CD4-positive, alpha-beta memory T cell (primary cell): Measurements from ENCODE around the gene KRT80. TPM values are rescaled to one million over a fixed set of nuclear protein-coding genes. Genes with fewer than 3 reads are reported as not detected.
A peak's percentile ranks its signal among the peaks of the same experiment; 100 is the strongest.

Experiments used
- CTCF ChIA-PET: fragments of 350-600 bp; sonication (Branson Sonifier 250); formaldehyde crosslinking; loops from one replicate; lab custom pipeline; 2021; ENCODE audit warnings: inconsistent platforms; ENCODE audit not compliant: partially characterized antibody; lab: Charles Lee
- POLR2A ChIA-PET: fragments of 350-600 bp; sonication (Branson Sonifier 250); formaldehyde crosslinking; loops from one replicate; lab custom pipeline; 2021; ENCODE audit not compliant: partially characterized antibody; lab: Charles Lee
- DNase-seq, 5 donors: peaks; one replicate each; pipeline versions ENCODE4 v3.0.0 to v3.0.0-alpha.2; 2020 to 2022; ENCODE audit warnings: mixed read lengths in 1 of 5
- H3K27ac ChIP-seq: one replicate; pipeline ENCODE4 v1.7.0; 2013; ENCODE audit warnings: low read depth, low read length
- H3K27me3 ChIP-seq: 2 replicates; pipeline ENCODE4 v1.7.0; 2013; ENCODE audit warnings: mild to moderate bottlenecking, low read length, moderate library complexity; ENCODE audit not compliant: insufficient read depth
- H3K36me3 ChIP-seq: 2 replicates; pipeline ENCODE4 v1.7.0; 2013; ENCODE audit warnings: mild to moderate bottlenecking, low read length, moderate library complexity; ENCODE audit not compliant: insufficient read depth
- H3K4me1 ChIP-seq: 2 replicates; pipeline ENCODE4 v1.7.0; 2013; ENCODE audit warnings: mild to moderate bottlenecking, low read length, moderate library complexity; ENCODE audit not compliant: insufficient read depth
- H3K4me3 ChIP-seq, 2 donors: one replicate each; pipeline ENCODE4 v1.7.0; 2013; ENCODE audit warnings: low read length in 2 of 2, mild to moderate bottlenecking in 1 of 2
- H3K9me3 ChIP-seq, 2 donors: one replicate each; pipeline ENCODE4 v1.7.0; 2013; ENCODE audit warnings: low read length in 2 of 2, control low read depth in 1 of 2; ENCODE audit not compliant: control insufficient read depth in 1 of 2
- H3K27ac Mint-ChIP-seq, 7 donors: one replicate each; pipeline ENCODE4 v1.8.0; 2020 to 2021; ENCODE audit warnings: mixed read lengths in 7 of 7, mild to moderate bottlenecking in 6 of 7, inconsistent platforms in 3 of 7, moderate library complexity in 3 of 7
- H3K27me3 Mint-ChIP-seq, 2 donors: one replicate each; pipeline ENCODE4 v1.8.0; 2020 to 2021; ENCODE audit warnings: mixed read lengths in 2 of 2
- H3K36me3 Mint-ChIP-seq, 2 donors: one replicate each; pipeline ENCODE4 v1.8.0; 2020 to 2021; ENCODE audit warnings: mixed read lengths in 2 of 2, inconsistent platforms in 1 of 2, mild to moderate bottlenecking in 1 of 2
- H3K4me1 Mint-ChIP-seq, 4 donors: one replicate each; pipeline ENCODE4 v1.8.0; 2020 to 2021; ENCODE audit warnings: mixed read lengths in 4 of 4, mild to moderate bottlenecking in 1 of 4
- H3K4me3 Mint-ChIP-seq, 8 donors: one replicate each; pipeline ENCODE4 v1.8.0; 2020 to 2021; ENCODE audit warnings: mixed read lengths in 8 of 8, mild to moderate bottlenecking in 7 of 8, moderate library complexity in 6 of 8, inconsistent platforms in 3 of 8
- H3K9me3 Mint-ChIP-seq, 8 donors: one replicate each; pipeline ENCODE4 v1.8.0; 2020 to 2021; ENCODE audit warnings: mixed read lengths in 8 of 8, mild to moderate bottlenecking in 5 of 8, inconsistent platforms in 3 of 8, moderate library complexity in 1 of 8
- intact Hi-C: fragments of 100-400 bp; cut with micrococcal nuclease; formaldehyde crosslinking; loops from one replicate; pipeline ENCODE4 v1.15.1; 2023
- polyA plus RNA-seq, 2 donors: library from polyadenylated mRNA; unstranded; fragments of 300-500 nt; fragmentation: Illumina TruSeq; gene quantifications; one replicate each; pipeline ENCODE4 v1.2.3, GENCODE V29; 2021
- total RNA-seq, 2 experiments: library from RNA; stranded (reverse); gene quantifications; one replicate each; pipeline ENCODE4 v1.2.3, GENCODE V29; 2021

KRT80 gene
- total and polyA plus RNA-seq, 4 experiments from 2014 or later: not detected

DNA sequence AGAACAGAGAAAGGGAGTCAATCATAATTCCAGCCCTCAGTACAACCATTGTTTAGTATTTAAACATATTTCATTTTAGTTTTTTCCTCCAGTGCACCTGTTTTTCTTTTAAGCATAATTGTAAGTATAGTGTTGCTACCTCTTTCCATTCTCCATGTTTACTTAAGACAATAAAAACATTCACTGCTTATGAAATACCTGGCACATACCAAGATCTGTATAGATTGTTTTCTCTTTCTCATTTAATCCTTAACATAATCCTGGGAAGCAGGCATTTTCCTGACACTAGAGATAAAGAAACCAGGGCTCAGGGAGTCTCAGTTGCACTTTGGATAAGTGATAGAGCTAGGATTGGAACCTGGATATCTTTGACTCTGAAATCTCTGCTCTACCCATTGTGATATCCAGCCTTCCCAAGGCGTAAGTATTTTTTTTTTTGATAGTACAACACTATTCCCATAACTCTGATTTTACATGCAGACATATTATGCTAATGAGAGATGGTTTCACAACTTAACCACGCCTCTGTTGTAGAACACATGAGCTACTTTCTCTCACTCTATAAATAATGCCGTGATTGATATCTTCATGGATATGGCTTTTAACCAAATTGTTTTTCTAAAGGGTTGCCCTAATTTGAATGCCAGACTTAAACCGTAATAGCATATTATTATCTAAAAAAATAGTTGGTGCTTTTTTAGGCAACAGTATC is 29.4 kb upstream of the KRT80 start:
- Histone ChIP-seq H3K9me3 (no peaks in the 10 kb centered on the region), H3K27ac (no peak overlapping the region), H3K4me1 (no peaks in the 10 kb centered on the region), H3K36me3 (no peaks in the 10 kb centered on the region), H3K4me3 (no peak overlapping the region), H3K27me3 (peaks cover 8% of the 10 kb centered on the region)
- Mint-ChIP-seq H3K27me3 (peaks cover 12 to 41% of the 10 kb centered on the region in 2 donors), H3K27ac (no peak overlapping the region), H3K4me1 (peaks cover 0 to 2% (median 0%) of the 10 kb centered on the region in 4 donors), H3K4me3 (no peak overlapping the region), H3K9me3 (no peaks in the 10 kb centered on the region), H3K36me3 (no peaks in the 10 kb centered on the region)
- CTCF ChIA-PET: interaction anchor here (1.3 to 4.5 kb wide), 3 partner anchors 58 to 108 kb away, joined by 3 to 20 read pairs (median 3); no protein-coding TSS in a partner anchor
- intact Hi-C loops: no loop called here
- POLR2A ChIA-PET: no interaction called here
- DNase-seq: no peak

DNA sequence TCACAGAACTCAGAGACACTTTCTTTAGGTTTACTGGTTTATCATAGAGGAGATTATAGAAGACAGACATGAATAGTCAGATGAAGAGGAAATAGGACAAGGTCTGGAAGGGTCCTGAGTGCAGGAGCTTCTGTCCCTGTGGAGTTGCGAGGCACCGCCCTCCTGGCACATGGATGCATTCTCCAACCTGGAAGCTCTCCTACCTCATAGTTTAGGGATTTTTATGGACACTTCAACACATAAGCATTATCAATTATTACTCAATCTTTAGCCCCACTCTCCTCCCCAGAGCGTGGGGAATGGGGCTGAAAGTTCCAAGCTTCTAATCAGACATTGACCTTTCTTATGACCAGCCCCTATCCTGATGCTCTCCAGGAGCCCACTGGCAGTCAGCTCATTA is 28.7 kb upstream of the KRT80 start:
- POLR2A ChIA-PET: no interaction called here
- Mint-ChIP-seq H3K9me3 (no peaks in the 10 kb centered on the region), H3K36me3 (no peaks in the 10 kb centered on the region), H3K4me3 (no peak overlapping the region), H3K4me1 (peaks cover 0 to 2% (median 0%) of the 10 kb centered on the region in 4 donors), H3K27me3 (peaks cover 9 to 41% of the 10 kb centered on the region in 2 donors), H3K27ac (peak overlapping the region in 1 of 7 donors; percentile 2)
- no peak overlapping the region for H3K27ac ChIP-seq
- intact Hi-C loops: no loop called here
- no peaks in the 10 kb centered on the region for H3K4me1 ChIP-seq
- no peak for DNase-seq
- H3K27me3 ChIP-seq: peaks cover 8% of the 10 kb centered on the region
- H3K9me3 ChIP-seq: no peaks in the 10 kb centered on the region
- CTCF ChIA-PET: interaction anchor here (1.3 to 1.4 kb wide), 2 partner anchors 81 to 108 kb away, joined by 3 read pairs; no protein-coding TSS in a partner anchor
- H3K36me3 ChIP-seq: no peaks in the 10 kb centered on the region
- no peak overlapping the region for H3K4me3 ChIP-seq

DNA sequence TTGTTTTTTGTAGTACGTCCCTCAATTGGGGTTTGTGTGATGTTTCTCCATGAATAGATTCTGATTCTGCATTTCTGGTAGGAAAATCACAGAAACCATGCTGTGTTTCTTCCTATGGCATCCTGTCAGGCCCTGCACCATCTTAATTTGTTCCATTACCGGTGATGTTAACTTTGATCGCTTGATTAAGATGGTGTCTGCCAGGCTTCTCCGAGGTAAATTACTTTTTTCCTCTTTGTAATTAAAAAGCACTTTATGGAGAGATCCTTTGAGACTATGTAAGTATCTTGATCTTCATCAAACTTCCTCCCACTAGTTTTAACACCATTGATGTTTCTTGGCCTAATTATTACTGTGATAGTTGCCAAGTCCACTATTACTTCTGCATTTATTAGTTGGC is 26.2 kb upstream of the KRT80 start:
- Mint-ChIP-seq H3K9me3 (no peaks in the 10 kb centered on the region), H3K27me3 (peaks cover 5 to 44% of the 10 kb centered on the region in 2 donors), H3K36me3 (no peaks in the 10 kb centered on the region), H3K27ac (no peak overlapping the region), H3K4me1 (peaks cover 0 to 2% (median under 1%) of the 10 kb centered on the region in 4 donors), H3K4me3 (no peak overlapping the region)
- no peaks in the 10 kb centered on the region for H3K36me3 ChIP-seq
- POLR2A ChIA-PET: no interaction called here
- no peak overlapping the region for H3K4me3 ChIP-seq
- no peaks in the 10 kb centered on the region for H3K4me1 ChIP-seq
- CTCF ChIA-PET: no interaction called here
- H3K27me3 ChIP-seq: peaks cover 4% of the 10 kb centered on the region
- no peaks in the 10 kb centered on the region for H3K9me3 ChIP-seq
- H3K27ac ChIP-seq: no peak overlapping the region
- intact Hi-C loops: no loop called here
- DNase-seq: no peak

DNA sequence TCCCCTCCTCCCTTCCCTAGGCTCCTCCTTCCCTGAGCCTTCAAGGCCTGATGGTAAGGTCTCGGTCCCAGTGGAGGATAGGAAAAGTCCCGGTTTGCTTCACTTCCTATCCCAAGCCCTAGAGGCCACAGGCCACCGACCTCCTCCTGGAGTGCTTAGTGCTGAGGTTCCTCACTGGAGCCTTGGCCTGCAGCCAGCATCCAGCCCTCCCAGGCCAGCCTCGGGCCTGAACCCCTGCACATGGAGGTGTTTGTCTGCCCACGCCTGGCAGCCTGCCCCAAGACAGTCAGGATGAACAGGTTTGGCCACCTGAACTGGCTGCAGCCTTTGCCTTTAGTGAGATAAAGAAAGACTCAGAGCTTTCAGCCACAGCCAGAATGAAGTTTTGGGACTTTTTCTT is 25.4 kb upstream of the KRT80 start:
- Mint-ChIP-seq H3K4me1 (peaks cover 0 to 2% (median under 1%) of the 10 kb centered on the region in 4 donors), H3K4me3 (no peak overlapping the region), H3K27ac (no peak overlapping the region), H3K27me3 (peaks cover 5 to 39% of the 10 kb centered on the region in 2 donors), H3K9me3 (no peaks in the 10 kb centered on the region), H3K36me3 (no peaks in the 10 kb centered on the region)
- H3K27me3 ChIP-seq: peaks cover 3% of the 10 kb centered on the region
- no peak overlapping the region for H3K27ac ChIP-seq
- H3K9me3 ChIP-seq: no peaks in the 10 kb centered on the region
- no peak for DNase-seq
- intact Hi-C loops: no loop called here
- no peaks in the 10 kb centered on the region for H3K36me3 ChIP-seq
- H3K4me3 ChIP-seq: no peak overlapping the region
- H3K4me1 ChIP-seq: no peaks in the 10 kb centered on the region
- CTCF ChIA-PET: no interaction called here
- POLR2A ChIA-PET: no interaction called here

DNA sequence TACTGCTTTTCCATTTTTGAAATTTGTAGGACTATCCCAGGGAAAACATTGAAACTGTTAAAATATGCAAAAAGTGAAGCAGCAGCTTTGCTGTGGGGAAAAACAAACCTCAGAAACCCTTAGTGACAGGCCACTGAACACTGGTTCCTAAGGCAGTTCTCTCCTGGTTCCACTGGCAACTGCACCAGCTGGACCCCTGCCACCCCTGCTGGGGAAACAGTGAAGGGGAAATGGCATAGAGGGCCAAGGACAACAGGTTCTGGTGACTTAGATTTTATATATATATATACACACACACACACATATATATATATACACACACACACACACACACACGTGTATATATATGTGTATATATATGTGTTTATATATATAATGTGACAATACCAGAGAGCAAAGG is 25.0 kb upstream of the KRT80 start:
- no peak overlapping the region for H3K27ac ChIP-seq
- no peaks in the 10 kb centered on the region for H3K4me1 ChIP-seq
- ChIA-PET CTCF (no interaction called here), POLR2A (no interaction called here)
- H3K27me3 Mint-ChIP-seq: peaks cover 5 to 35% of the 10 kb centered on the region in 2 donors
- H3K4me3 ChIP-seq: no peak overlapping the region
- H3K36me3 Mint-ChIP-seq: no peaks in the 10 kb centered on the region
- DNase-seq: no peak
- intact Hi-C loops: no loop called here
- no peaks in the 10 kb centered on the region for H3K9me3 ChIP-seq
- no peaks in the 10 kb centered on the region for H3K9me3 Mint-ChIP-seq
- H3K27ac Mint-ChIP-seq: no peak overlapping the region
- H3K4me3 Mint-ChIP-seq: no peak overlapping the region
- H3K27me3 ChIP-seq: peaks cover 3% of the 10 kb centered on the region
- H3K4me1 Mint-ChIP-seq: peaks cover 0 to 2% (median under 1%) of the 10 kb centered on the region in 4 donors
- H3K36me3 ChIP-seq: no peaks in the 10 kb centered on the region

DNA sequence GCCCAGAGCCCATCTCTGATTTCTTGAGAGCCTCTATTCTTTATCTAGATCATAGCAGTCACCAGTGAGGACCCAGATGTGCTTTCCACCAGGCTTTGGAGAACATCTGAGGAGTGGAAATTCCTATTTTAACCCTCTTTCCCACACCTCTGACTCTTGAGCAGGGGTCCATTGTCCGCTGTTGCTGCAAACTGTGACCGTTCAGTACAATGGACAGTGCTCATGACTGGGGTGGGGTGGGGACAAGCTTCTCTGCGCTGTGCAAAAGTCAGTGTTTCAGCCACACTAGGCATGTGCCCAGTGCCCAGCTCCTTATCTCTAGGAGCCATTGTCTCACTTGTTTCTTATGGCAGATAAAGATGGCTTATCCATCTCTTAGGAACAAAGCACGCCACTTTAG is 24.3 kb upstream of the KRT80 start:
- no peak overlapping the region for H3K4me3 ChIP-seq
- H3K27me3 Mint-ChIP-seq: peaks cover 5 to 34% of the 10 kb centered on the region in 2 donors
- H3K27ac Mint-ChIP-seq: no peak overlapping the region
- H3K9me3 Mint-ChIP-seq: no peaks in the 10 kb centered on the region
- no peaks in the 10 kb centered on the region for H3K4me1 ChIP-seq
- H3K9me3 ChIP-seq: no peaks in the 10 kb centered on the region
- H3K36me3 ChIP-seq: no peaks in the 10 kb centered on the region
- peaks cover under 1% of the 10 kb centered on the region for H3K27me3 ChIP-seq
- no peak for DNase-seq
- ChIA-PET POLR2A (no interaction called here), CTCF (no interaction called here)
- H3K4me3 Mint-ChIP-seq: no peak overlapping the region
- peaks cover 0 to 2% (median under 1%) of the 10 kb centered on the region in 4 donors for H3K4me1 Mint-ChIP-seq
- intact Hi-C loops: no loop called here
- H3K36me3 Mint-ChIP-seq: no peaks in the 10 kb centered on the region
- no peak overlapping the region for H3K27ac ChIP-seq

DNA sequence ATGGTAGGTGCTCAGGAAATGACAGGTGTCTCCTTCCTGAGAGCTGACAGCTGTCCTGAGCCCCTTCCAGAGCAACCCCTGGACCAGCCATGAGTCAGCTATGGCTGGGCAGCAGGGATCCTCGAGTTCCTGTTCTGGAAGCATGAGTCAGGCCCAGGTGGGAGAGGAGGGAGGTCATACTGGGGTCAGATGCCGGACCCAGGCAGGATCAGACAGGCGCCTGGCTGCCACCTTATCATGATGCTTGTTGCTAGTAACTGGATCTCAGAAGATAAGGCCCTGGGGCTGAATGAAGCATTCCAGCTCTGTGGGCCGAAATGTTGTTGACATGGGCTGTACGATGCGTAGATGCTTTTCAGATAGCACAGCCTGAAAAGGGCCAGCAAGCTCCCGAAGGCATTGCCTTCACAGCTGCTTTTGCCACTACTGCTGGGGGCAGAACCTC is 23.8 kb upstream of the KRT80 start:
- H3K4me1 ChIP-seq: no peaks in the 10 kb centered on the region
- no peaks in the 10 kb centered on the region for H3K9me3 Mint-ChIP-seq
- H3K27me3 Mint-ChIP-seq: peaks cover 3 to 30% of the 10 kb centered on the region in 2 donors
- H3K4me3 ChIP-seq: no peak overlapping the region
- H3K27me3 ChIP-seq: no peaks in the 10 kb centered on the region
- POLR2A ChIA-PET: no interaction called here
- H3K4me3 Mint-ChIP-seq: no peak overlapping the region
- DNase-seq: no peak
- intact Hi-C loops: no loop called here
- H3K27ac Mint-ChIP-seq: no peak overlapping the region
- H3K36me3 Mint-ChIP-seq: no peaks in the 10 kb centered on the region
- CTCF ChIA-PET: no interaction called here
- H3K4me1 Mint-ChIP-seq: peaks cover 0 to 2% (median under 1%) of the 10 kb centered on the region in 4 donors
- H3K27ac ChIP-seq: no peak overlapping the region
- H3K9me3 ChIP-seq: no peaks in the 10 kb centered on the region
- H3K36me3 ChIP-seq: no peaks in the 10 kb centered on the region
